Measurements from ENCODE around the gene ALPP. TPM values are rescaled to one million over a fixed set of nuclear protein-coding genes. Genes with fewer than 3 reads are reported as not detected.
"Not testable (repeated sequence)": the region's sequence is repeated elsewhere in the genome, so short reads cannot be mapped to it uniquely, and the experiment has no call there.

The ALPP gene
- total and polyA plus RNA-seq, 4 donors: 0.06 to 0.30 (median 0.10) TPM; not detected in 1

GRCh38 chr2:232379610-232380590 lies 1.3 kb downstream of the ALPP start:
- H3K27me3 ChIP-seq (ENCODE audit: control insufficient read depth, insufficient read depth, low read length): peaks cover 32% of the 10 kb centered on the region
- DNase-seq (ENCODE audit: low read depth in 4 of 6, low spot score in 6 of 6); H3K36me3 ChIP-seq (ENCODE audit: control insufficient read depth, insufficient read depth, low read length); H3K4me3 ChIP-seq (ENCODE audit: low read depth, low read length); H3K27ac ChIP-seq (ENCODE audit: low read depth, low read length); H3K4me1 ChIP-seq (ENCODE audit: control insufficient read depth, insufficient read depth, low read length); H3K9me3 ChIP-seq (ENCODE audit: control insufficient read depth, insufficient read depth, low read length): not testable (repeated sequence)
- 85% methylated on average over 15 of the region's 41 CpGs for WGBS (ENCODE audit: insufficient coverage)

DNA sequence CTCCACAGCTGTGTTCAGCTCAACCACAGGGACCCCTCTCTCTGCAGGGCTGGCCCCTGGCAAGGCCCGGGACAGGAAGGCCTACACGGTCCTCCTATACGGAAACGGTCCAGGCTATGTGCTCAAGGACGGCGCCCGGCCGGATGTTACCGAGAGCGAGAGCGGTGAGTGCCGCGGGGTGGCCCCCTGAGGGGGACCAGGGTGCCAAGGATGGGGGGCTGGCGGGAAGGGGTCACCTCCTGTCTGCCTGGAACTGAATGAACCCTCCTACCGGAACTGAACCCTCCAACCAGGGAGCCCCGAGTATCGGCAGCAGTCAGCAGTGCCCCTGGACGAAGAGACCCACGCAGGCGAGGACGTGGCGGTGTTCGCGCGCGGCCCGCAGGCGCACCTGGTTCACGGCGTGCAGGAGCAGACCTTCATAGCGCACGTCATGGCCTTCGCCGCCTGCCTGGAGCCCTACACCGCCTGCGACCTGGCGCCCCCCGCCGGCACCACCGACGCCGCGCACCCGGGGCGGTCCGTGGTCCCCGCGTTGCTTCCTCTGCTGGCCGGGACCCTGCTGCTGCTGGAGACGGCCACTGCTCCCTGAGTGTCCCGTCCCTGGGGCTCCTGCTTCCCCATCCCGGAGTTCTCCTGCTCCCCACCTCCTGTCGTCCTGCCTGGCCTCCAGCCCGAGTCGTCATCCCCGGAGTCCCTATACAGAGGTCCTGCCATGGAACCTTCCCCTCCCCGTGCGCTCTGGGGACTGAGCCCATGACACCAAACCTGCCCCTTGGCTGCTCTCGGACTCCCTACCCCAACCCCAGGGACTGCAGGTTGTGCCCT lies 2.9 kb downstream of the ALPP start:
- not testable (repeated sequence) for H3K4me3 ChIP-seq (ENCODE audit: low read depth, low read length); H3K9me3 ChIP-seq (ENCODE audit: control insufficient read depth, insufficient read depth, low read length); H3K4me1 ChIP-seq (ENCODE audit: control insufficient read depth, insufficient read depth, low read length); H3K27ac ChIP-seq (ENCODE audit: low read depth, low read length); DNase-seq (ENCODE audit: low read depth in 4 of 6, low spot score in 6 of 6); H3K36me3 ChIP-seq (ENCODE audit: control insufficient read depth, insufficient read depth, low read length)
- peaks cover 44% of the 10 kb centered on the region for H3K27me3 ChIP-seq (ENCODE audit: control insufficient read depth, insufficient read depth, low read length)
- WGBS (ENCODE audit: insufficient coverage): 34% methylated on average over 50 of the region's 59 CpGs

GRCh38 chr2:232382331-232383225 lies 4.0 kb downstream of the ALPP start:
- WGBS (ENCODE audit: insufficient coverage): 56% methylated on average over 11 of the region's 18 CpGs

GRCh38 chr2:232384466-232384865 lies 5.9 kb downstream of the ALPP start:
- Histone ChIP-seq H3K36me3 (ENCODE audit: control insufficient read depth, insufficient read depth, low read length) (no peaks in the 10 kb centered on the region), H3K27me3 (ENCODE audit: control insufficient read depth, insufficient read depth, low read length) (peaks cover 75% of the 10 kb centered on the region), H3K27ac (ENCODE audit: low read depth, low read length) (no peak overlapping the region), H3K4me3 (ENCODE audit: low read depth, low read length) (no peak overlapping the region), H3K4me1 (ENCODE audit: control insufficient read depth, insufficient read depth, low read length) (peaks cover 26% of the 10 kb centered on the region), H3K9me3 (ENCODE audit: control insufficient read depth, insufficient read depth, low read length) (no peaks in the 10 kb centered on the region)
- no peak for DNase-seq (ENCODE audit: low read depth in 4 of 6, low spot score in 6 of 6)
- 100% methylated on average over 1 of the region's 1 CpG for WGBS (ENCODE audit: insufficient coverage)

More at GRCh38 chr2:232382331-232383225, 4.0 kb downstream of the ALPP start:
- DNase-seq (ENCODE audit: low read depth in 4 of 6, low spot score in 6 of 6): no peak
- H3K9me3 ChIP-seq (ENCODE audit: control insufficient read depth, insufficient read depth, low read length): no peaks in the 10 kb centered on the region
- H3K27me3 ChIP-seq (ENCODE audit: control insufficient read depth, insufficient read depth, low read length): peaks cover 56% of the 10 kb centered on the region
- no peak overlapping the region for H3K27ac ChIP-seq (ENCODE audit: low read depth, low read length)
- H3K4me3 ChIP-seq (ENCODE audit: low read depth, low read length): no peak overlapping the region
- peaks cover 14% of the 10 kb centered on the region for H3K4me1 ChIP-seq (ENCODE audit: control insufficient read depth, insufficient read depth, low read length)
- no peaks in the 10 kb centered on the region for H3K36me3 ChIP-seq (ENCODE audit: control insufficient read depth, insufficient read depth, low read length)

DNA sequence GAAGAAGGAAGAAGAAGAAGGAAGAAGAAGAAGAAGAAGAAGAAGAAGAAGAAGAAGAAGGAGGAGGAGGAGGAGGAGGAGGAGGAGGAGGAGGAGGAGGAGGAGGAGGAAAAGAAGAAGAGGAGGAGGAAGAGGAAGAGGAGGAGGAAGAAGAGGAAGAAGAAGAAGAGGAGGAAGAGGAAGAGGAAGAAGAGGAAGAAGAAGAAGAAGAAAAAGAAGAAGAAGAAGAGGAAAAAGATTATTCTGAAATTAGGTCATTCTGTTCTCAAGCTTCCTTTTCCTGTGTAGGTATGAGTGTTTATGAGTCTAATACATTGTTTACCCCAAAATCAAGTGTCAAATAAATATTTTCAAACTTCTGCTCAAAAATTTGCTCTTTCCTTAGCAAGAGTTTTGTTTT lies 6.5 kb downstream of the ALPP start:
- not testable (repeated sequence) for H3K4me3 ChIP-seq (ENCODE audit: low read depth, low read length); H3K36me3 ChIP-seq (ENCODE audit: control insufficient read depth, insufficient read depth, low read length); H3K27ac ChIP-seq (ENCODE audit: low read depth, low read length); DNase-seq (ENCODE audit: low read depth in 4 of 6, low spot score in 6 of 6); H3K9me3 ChIP-seq (ENCODE audit: control insufficient read depth, insufficient read depth, low read length)
- Histone ChIP-seq H3K4me1 (ENCODE audit: control insufficient read depth, insufficient read depth, low read length) (peaks cover 26% of the 10 kb centered on the region), H3K27me3 (ENCODE audit: control insufficient read depth, insufficient read depth, low read length) (peaks cover 81% of the 10 kb centered on the region)

- WGBS (ENCODE audit: insufficient coverage): 24% methylated on average over 16 of the region's 24 CpGs
- Histone ChIP-seq H3K27me3 (ENCODE audit: control insufficient read depth, insufficient read depth, low read length) (peaks cover 87% of the 10 kb centered on the region), H3K9me3 (ENCODE audit: control insufficient read depth, insufficient read depth, low read length) (no peaks in the 10 kb centered on the region), H3K4me1 (ENCODE audit: control insufficient read depth, insufficient read depth, low read length) (peaks cover 26% of the 10 kb centered on the region), H3K27ac (ENCODE audit: low read depth, low read length) (no peak overlapping the region), H3K4me3 (ENCODE audit: low read depth, low read length) (no peak overlapping the region), H3K36me3 (ENCODE audit: control insufficient read depth, insufficient read depth, low read length) (no peaks in the 10 kb centered on the region)
- peak in 1 of 6 donors; percentile 58 for DNase-seq (ENCODE audit: low read depth in 4 of 6, low spot score in 6 of 6)
These were observed 7.3 kb downstream of the ALPP start for GRCh38 chr2:232385660-232386489.

- under 1% methylated on average over 23 of the region's 23 CpGs for WGBS (ENCODE audit: insufficient coverage)
These were observed 7.9 kb downstream of the ALPP start for GRCh38 chr2:232386490-232386739.

DNA sequence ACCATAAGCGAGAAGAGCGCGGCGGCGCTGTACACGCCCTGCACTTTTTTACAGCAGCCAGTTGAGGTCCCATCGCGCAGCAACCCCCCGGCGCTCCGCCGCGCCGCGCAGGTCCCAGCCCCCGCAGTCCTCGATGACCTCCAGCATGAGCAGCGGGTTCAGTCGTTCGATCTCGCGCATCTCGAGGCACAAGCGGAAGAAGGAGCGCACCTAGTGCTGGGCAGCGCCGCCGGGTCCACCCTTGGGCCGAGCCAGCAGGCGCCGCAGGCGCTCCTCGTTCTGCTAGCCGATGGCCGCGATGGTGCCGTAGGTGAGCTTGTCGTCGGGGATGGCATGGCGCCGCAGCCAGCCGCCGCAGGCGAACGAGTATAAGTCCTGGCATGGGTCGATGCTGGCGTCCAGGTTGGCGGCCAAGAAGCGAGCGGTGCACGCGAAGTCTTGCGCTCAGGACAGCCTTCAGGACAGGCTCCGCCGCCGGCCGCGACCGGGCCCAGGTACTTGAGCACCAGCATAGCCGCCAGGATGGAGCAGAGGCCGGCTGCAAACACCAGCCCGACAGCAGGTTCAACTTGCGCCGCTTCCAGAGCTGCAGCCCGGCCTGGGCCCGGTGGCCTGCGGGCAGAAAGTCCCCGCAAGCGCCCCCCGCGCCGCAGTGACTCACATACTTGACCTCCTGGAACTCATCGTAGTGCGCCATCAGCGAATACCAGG lies 8.3 kb downstream of the ALPP start:
- 1% methylated on average over 75 of the region's 75 CpGs for WGBS (ENCODE audit: insufficient coverage)

More at GRCh38 chr2:232386490-232386739, 7.9 kb downstream of the ALPP start:
- Histone ChIP-seq H3K27me3 (ENCODE audit: control insufficient read depth, insufficient read depth, low read length) (peaks cover 85% of the 10 kb centered on the region), H3K4me1 (ENCODE audit: control insufficient read depth, insufficient read depth, low read length) (peaks cover 26% of the 10 kb centered on the region), H3K36me3 (ENCODE audit: control insufficient read depth, insufficient read depth, low read length) (no peaks in the 10 kb centered on the region), H3K9me3 (ENCODE audit: control insufficient read depth, insufficient read depth, low read length) (no peaks in the 10 kb centered on the region), H3K4me3 (ENCODE audit: low read depth, low read length) (no peak overlapping the region), H3K27ac (ENCODE audit: low read depth, low read length) (no peak overlapping the region)
- DNase-seq (ENCODE audit: low read depth in 4 of 6, low spot score in 6 of 6): no peak

More for the DNA sequence above, 8.3 kb downstream of the ALPP start:
- no peak for DNase-seq (ENCODE audit: low read depth in 4 of 6, low spot score in 6 of 6)
- Histone ChIP-seq H3K9me3 (ENCODE audit: control insufficient read depth, insufficient read depth, low read length) (no peaks in the 10 kb centered on the region), H3K27ac (ENCODE audit: low read depth, low read length) (no peak overlapping the region), H3K27me3 (ENCODE audit: control insufficient read depth, insufficient read depth, low read length) (peaks cover 81% of the 10 kb centered on the region), H3K4me1 (ENCODE audit: control insufficient read depth, insufficient read depth, low read length) (peaks cover 26% of the 10 kb centered on the region), H3K4me3 (ENCODE audit: low read depth, low read length) (no peak overlapping the region), H3K36me3 (ENCODE audit: control insufficient read depth, insufficient read depth, low read length) (no peaks in the 10 kb centered on the region)

All from spinal cord (tissue), 10 donors.